SK-N-SH (cell line): ENCODE results near the gene TAF6. TPM values are rescaled to one million over a fixed set of nuclear protein-coding genes. Genes with fewer than 3 reads are reported as not detected.

Experiments
- CTCF ChIA-PET: fragments of 300-600, 350-600 bp; formaldehyde crosslinking; extraction: SDS; loops from one replicate; lab custom pipeline; 2021; lab: Yijun Ruan, JAX
- POLR2A ChIA-PET: fragments of 350-600 bp; sonication (Branson Sonifier 250); formaldehyde crosslinking; extraction: SDS; loops from one replicate; lab custom pipeline; 2020; ENCODE audit warnings: antibody characterized with exemption, inconsistent platforms; lab: Yijun Ruan, JAX
- DNase-seq: peaks from one replicate; pipeline ENCODE4 v3.0.0; 2012
- H2AFZ ChIP-seq: fragments of 200-600 bp; sonication (generic); 2 replicates; pipeline ENCODE4 v1.8.1; 2016; ENCODE audit warnings: antibody characterized with exemption, mild to moderate bottlenecking, low read depth
- H3F3A ChIP-seq: fragments of 200-600 bp; sonication (generic); replicated peaks from 2 replicates; pipeline ENCODE3; 2016; ENCODE audit warnings: antibody characterized with exemption, mild to moderate bottlenecking; ENCODE audit not compliant: insufficient read depth
- H3K27ac ChIP-seq, 2 experiments: fragments of 200-500 bp in 1 of 2; fragments of 200-600 bp in 1 of 2; sonication (Bioruptor generic) in 1 of 2; sonication (generic), shearing (Covaris generic) in 1 of 2; 2 replicates each; pipeline versions ENCODE4 v1.5.1 to v1.6.1; 2014 to 2016; ENCODE audit warnings: low read depth in 2 of 2, inconsistent platforms in 1 of 2, low read length in 1 of 2, mild to moderate bottlenecking in 1 of 2, mixed read lengths in 1 of 2
- H3K27me3 ChIP-seq: fragments of 200-600 bp; sonication (generic), shearing (Covaris generic); 2 replicates; pipeline ENCODE4 v1.6.1; 2016; ENCODE audit warnings: mixed run types; ENCODE audit not compliant: insufficient read depth
- H3K36me3 ChIP-seq, 2 experiments: fragments of 200-500 bp in 1 of 2; fragments of 200-600 bp in 1 of 2; sonication (Bioruptor generic) in 1 of 2; sonication (generic) in 1 of 2; replicated peaks in 1 of 2; 2 replicates each; pipeline versions ENCODE3 to v1.5.1; 2014 to 2016; ENCODE audit warnings: low read length in 1 of 2, mild to moderate bottlenecking in 1 of 2; ENCODE audit not compliant: insufficient read depth in 2 of 2, control insufficient read depth in 1 of 2
- H3K4me1 ChIP-seq, 2 experiments: fragments of 200-500 bp in 1 of 2; fragments of 200-600 bp in 1 of 2; sonication (Bioruptor generic) in 1 of 2; sonication (generic), shearing (Covaris generic) in 1 of 2; 2 replicates each; pipeline versions ENCODE4 v1.5.1 to v1.6.1; 2014 to 2016; ENCODE audit warnings: low read depth in 1 of 2, low read length in 1 of 2, mixed run types in 1 of 2; ENCODE audit not compliant: insufficient read depth in 2 of 2, control insufficient read depth in 1 of 2
- H3K4me2 ChIP-seq: fragments of 200-600 bp; sonication (generic), shearing (Covaris generic); 2 replicates; pipeline ENCODE4 v1.6.1; 2017; ENCODE audit warnings: mixed run types
- H3K4me3 ChIP-seq, 2 experiments: fragments of 200-500 bp in 1 of 2; fragments of 200-600 bp in 1 of 2; sonication (Bioruptor generic) in 1 of 2; sonication (generic), shearing (Covaris generic) in 1 of 2; 2 replicates each; pipeline versions ENCODE4 v1.5.1 to v1.8.1; 2014 to 2016; ENCODE audit warnings: low read depth in 2 of 2, inconsistent platforms in 1 of 2, low read length in 1 of 2, mild to moderate bottlenecking in 1 of 2, mixed read lengths in 1 of 2, moderate library complexity in 1 of 2
- H3K79me2 ChIP-seq: fragments of 200-600 bp; sonication (generic); 2 replicates; pipeline ENCODE4 v1.8.1; 2017; ENCODE audit warnings: mild to moderate bottlenecking; ENCODE audit not compliant: insufficient read depth
- H3K9ac ChIP-seq: fragments of 200-600 bp; sonication (generic); 2 replicates; pipeline ENCODE4 v1.6.1; 2017; ENCODE audit warnings: mixed run types
- H3K9me2 ChIP-seq: fragments of 200-600 bp; sonication (generic); 2 replicates; pipeline ENCODE4 v1.6.1; 2017; ENCODE audit warnings: mixed run types
- H3K9me3 ChIP-seq: fragments of 200-600 bp; sonication (generic); 2 replicates; pipeline ENCODE4 v1.6.1; 2017; ENCODE audit warnings: mixed run types, mild to moderate bottlenecking, moderate library complexity
- H4K20me1 ChIP-seq: fragments of 200-600 bp; sonication (generic); 2 replicates; pipeline ENCODE4 v1.6.1; 2017; ENCODE audit warnings: mild to moderate bottlenecking, mixed run types; ENCODE audit not compliant: insufficient read depth
- CHD2 ChIP-seq: fragments of 150-350 bp; IDR thresholded peaks from 2 replicates; pipeline ENCODE4 v1.6.1; 2018; ENCODE audit warnings: low read length; ENCODE audit not compliant: partially characterized antibody
- ELF1 ChIP-seq: IDR thresholded peaks from 2 replicates; pipeline ENCODE4 v1.4.0; 2012
- EP300 ChIP-seq, 2 experiments: IDR thresholded peaks; 2 replicates each; pipeline versions ENCODE4 v1.4.0 to v1.6.1; 2012; ENCODE audit warnings: borderline replicate concordance in 1 of 2, low read depth in 1 of 2, low read length in 1 of 2
- EZH2phosphoT487 ChIP-seq: fragments of 200-600 bp; sonication (generic); IDR thresholded peaks from 2 replicates; pipeline ENCODE4 v1.6.1; 2017; ENCODE audit warnings: low read depth, mixed run types, mild to moderate bottlenecking, antibody characterized with exemption, moderate library complexity, borderline replicate concordance
- FOSL2 ChIP-seq: IDR thresholded peaks from 2 replicates; pipeline ENCODE4 v1.4.0; 2012; ENCODE audit warnings: low read depth, mild to moderate bottlenecking, moderate library complexity, borderline replicate concordance
- FOXJ3 ChIP-seq: sonication (generic); formaldehyde crosslinking; IDR thresholded peaks from 2 replicates; pipeline ENCODE4 v1.5.1; 2020; ENCODE audit warnings: mild to moderate bottlenecking, missing genetic modification reagents
- FOXM1 ChIP-seq: IDR thresholded peaks from 2 replicates; pipeline ENCODE4 v1.4.0; 2012; ENCODE audit warnings: low read depth, mild to moderate bottlenecking
- GABPA ChIP-seq: IDR thresholded peaks from 2 replicates; pipeline ENCODE4 v1.4.0; 2012; ENCODE audit warnings: low read depth, mild to moderate bottlenecking
- MXI1 ChIP-seq: IDR thresholded peaks from 2 replicates; pipeline ENCODE4 v1.6.1; 2012; ENCODE audit warnings: mild to moderate bottlenecking, low read depth, low read length, improper control_type of control experiment
- NRF1 ChIP-seq: IDR thresholded peaks from 2 replicates; pipeline ENCODE4 v1.6.1; 2012; ENCODE audit warnings: low read depth, mild to moderate bottlenecking, low read length
- POLR2AphosphoS5 ChIP-seq: IDR thresholded peaks from 2 replicates; pipeline ENCODE4 v1.6.1; 2012; ENCODE audit warnings: low read depth, low read length
- RAD21 ChIP-seq: IDR thresholded peaks from 2 replicates; pipeline ENCODE4 v1.6.1; 2012; ENCODE audit warnings: mild to moderate bottlenecking, low read length
- RCOR1 ChIP-seq: fragments of 150-350 bp; IDR thresholded peaks from 2 replicates; pipeline ENCODE4 v1.6.1; 2017; ENCODE audit warnings: antibody characterized with exemption, low read length
- RXRA ChIP-seq: IDR thresholded peaks from 2 replicates; pipeline ENCODE4 v1.4.0; 2012; ENCODE audit warnings: low read depth, mild to moderate bottlenecking, borderline replicate concordance
- TAF1 ChIP-seq: IDR thresholded peaks from 2 replicates; pipeline ENCODE4 v1.6.1; 2012; ENCODE audit warnings: low read depth, mild to moderate bottlenecking, low read length, moderate library complexity, borderline replicate concordance
- TCF12 ChIP-seq: IDR thresholded peaks from 2 replicates; pipeline ENCODE4 v1.4.0; 2012
- YY1 ChIP-seq: IDR thresholded peaks from 2 replicates; pipeline ENCODE4 v1.4.0; 2012; ENCODE audit warnings: low read depth, mild to moderate bottlenecking
- WGBS: methylation state at CpG from one replicate; pipeline ENCODE4 v1.1.6; 2017; ENCODE audit warnings: low lambda C conversion rate; 5-methylcytosine and 5-hydroxymethylcytosine counted together
- polyA plus RNA-seq, 3 experiments: library from polyadenylated mRNA; depleted of rRNA; stranded (reverse); fragments of >200 nt; gene quantifications; 2 replicates each; pipeline ENCODE4 v1.2.3, GENCODE V29; 2012
- TF ChIP-seq, protein P1 (sequence below): IDR thresholded peaks from 2 replicates; pipeline ENCODE4 v1.4.0; 2012; ENCODE audit warnings: low read depth, borderline replicate concordance
- TF ChIP-seq, protein P2 (sequence below): IDR thresholded peaks from 2 replicates; pipeline ENCODE4; 2012
- TF ChIP-seq, protein P3 (sequence below): fragments of 150-350 bp; IDR thresholded peaks from 2 replicates; pipeline ENCODE4 v1.6.1; 2017; ENCODE audit warnings: antibody characterized with exemption, low read length, low read depth, borderline replicate concordance
- TF ChIP-seq, protein P4 (sequence below): fragments of 150-350 bp; IDR thresholded peaks from 2 replicates; pipeline ENCODE4 v1.6.1; 2016; ENCODE audit warnings: mild to moderate bottlenecking, low read depth, low read length

The TAF6 gene
- polyA plus RNA-seq, 1 of the 3 experiments (the other 2 are of a cell fraction): 70.5 TPM

DNA sequence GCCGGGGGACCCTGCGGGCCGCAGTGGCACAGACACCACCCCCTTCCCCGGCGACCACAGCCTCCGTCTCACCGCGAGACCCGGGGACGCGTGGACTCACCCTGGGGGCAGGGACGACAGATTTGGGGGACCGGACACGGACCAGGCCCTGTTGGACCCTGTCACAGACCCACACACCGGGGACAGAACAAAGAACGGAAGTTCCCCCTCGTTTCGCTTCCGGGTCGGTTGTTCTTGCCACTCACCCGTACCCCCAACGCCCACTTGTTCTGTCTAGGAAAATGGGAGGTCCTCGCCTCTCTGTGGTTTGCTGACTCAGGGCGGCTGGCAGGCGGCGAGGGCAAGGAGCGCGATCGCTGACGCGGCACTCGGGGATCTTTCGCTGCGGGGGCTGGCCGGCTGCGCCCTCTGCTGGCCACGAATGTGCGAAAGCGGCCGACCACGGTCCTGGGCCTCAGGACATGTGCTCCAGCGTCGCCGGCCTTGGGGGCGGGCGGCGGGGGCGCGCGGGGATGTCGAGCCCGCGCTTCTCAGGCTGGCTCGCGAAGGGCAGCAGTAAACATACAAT is 37.5 kb downstream of the TAF6 start, which contains the start of gene ZNF3 (continued):
- TF ChIP-seq, protein P1, sequence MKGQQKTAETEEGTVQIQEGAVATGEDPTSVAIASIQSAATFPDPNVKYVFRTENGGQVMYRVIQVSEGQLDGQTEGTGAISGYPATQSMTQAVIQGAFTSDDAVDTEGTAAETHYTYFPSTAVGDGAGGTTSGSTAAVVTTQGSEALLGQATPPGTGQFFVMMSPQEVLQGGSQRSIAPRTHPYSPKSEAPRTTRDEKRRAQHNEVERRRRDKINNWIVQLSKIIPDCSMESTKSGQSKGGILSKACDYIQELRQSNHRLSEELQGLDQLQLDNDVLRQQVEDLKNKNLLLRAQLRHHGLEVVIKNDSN: peak; percentile 44; the same call in 1 of the 2 replicates
- TF ChIP-seq NRF1 (no peak), EZH2phosphoT487 (no peak), FOSL2 (peak; percentile 79; the same call in 1 of the 2 replicates), RXRA (no peak), YY1 (no peak), FOXJ3 (peak; percentile 10; the same call in 1 of the 2 replicates)
- TF ChIP-seq, protein P2, sequence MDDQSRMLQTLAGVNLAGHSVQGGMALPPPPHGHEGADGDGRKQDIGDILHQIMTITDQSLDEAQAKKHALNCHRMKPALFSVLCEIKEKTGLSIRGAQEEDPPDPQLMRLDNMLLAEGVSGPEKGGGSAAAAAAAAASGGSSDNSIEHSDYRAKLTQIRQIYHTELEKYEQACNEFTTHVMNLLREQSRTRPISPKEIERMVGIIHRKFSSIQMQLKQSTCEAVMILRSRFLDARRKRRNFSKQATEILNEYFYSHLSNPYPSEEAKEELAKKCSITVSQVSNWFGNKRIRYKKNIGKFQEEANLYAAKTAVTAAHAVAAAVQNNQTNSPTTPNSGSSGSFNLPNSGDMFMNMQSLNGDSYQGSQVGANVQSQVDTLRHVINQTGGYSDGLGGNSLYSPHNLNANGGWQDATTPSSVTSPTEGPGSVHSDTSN: peak; percentile 96

DNA sequence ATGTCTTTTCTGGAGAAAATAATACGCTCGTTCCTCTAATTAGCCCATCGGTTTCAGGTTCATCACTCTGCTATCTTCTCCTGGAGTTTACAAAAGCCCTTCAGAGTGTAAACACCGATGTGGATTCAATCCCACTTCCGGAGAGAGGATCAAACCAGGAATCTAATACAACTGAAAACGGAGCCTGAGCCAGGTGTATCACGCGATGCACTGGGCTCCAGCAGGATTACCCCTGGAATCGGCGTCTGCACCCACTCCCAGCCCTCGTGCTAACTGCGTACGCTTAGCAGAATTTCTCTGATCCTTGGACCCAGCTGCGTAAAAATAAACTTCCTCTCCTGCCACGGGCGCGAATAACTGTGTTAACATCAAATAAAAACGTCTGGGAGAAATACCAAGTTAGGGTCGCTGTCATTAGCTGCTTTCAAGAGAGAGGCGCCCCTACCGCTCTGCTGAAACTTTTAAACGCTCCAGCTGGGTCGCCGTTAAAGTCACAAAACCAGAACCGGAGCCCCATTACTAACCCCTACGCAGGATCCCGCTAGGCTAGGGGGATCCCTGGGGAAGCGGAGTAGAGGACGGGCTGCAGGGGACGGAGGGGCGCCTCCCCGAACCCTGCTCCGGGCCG is 38.1 kb downstream of the TAF6 start:
- Histone ChIP-seq H3K9me3 (no peaks in the 10 kb centered on the region), H3K9ac (peak overlapping the region; percentile 92), H3K9me2 (no peaks in the 10 kb centered on the region), H4K20me1 (peaks cover 20% of the 10 kb centered on the region; the same call in 1 of the 2 replicates), H3K4me2 (peak overlapping the region; percentile 87), H2AFZ (no peak overlapping the region; the same call in 1 of the 2 replicates), H3K79me2 (peaks cover 55% of the 10 kb centered on the region), H3K4me1 (peaks cover 12 to 13% of the 10 kb centered on the region in 2 experiments; a peak in 3 of 4 replicates), H3K27ac (peak overlapping the region; percentile 76 to 87), H3K36me3 (peaks cover 24 to 44% of the 10 kb centered on the region in 2 experiments), H3K27me3 (no peaks in the 10 kb centered on the region), H3F3A (peaks cover 5% of the 10 kb centered on the region), H3K4me3 (peak overlapping the region; percentile 67 to 94)
- 1% methylated on average over 30 of the region's 34 CpGs for WGBS
- POLR2A ChIA-PET: interaction anchor here (0.9 to 1.4 kb wide), 3 partner anchors 21 to 87 kb away, joined by 3 to 11 read pairs (median 4); partner anchors contain the start of genes AP4M1, MCM7 and ZSCAN21
- CTCF ChIA-PET: interaction anchor here (0.6 to 8.5 kb wide), 16 partner anchors 9 to 163 kb away, joined by 3 to 59 read pairs (median 4); partner anchors contain the start of genes AP4M1, MCM7 and TRIM4
- peak; percentile 72 for DNase-seq
- TF ChIP-seq, protein P3, sequence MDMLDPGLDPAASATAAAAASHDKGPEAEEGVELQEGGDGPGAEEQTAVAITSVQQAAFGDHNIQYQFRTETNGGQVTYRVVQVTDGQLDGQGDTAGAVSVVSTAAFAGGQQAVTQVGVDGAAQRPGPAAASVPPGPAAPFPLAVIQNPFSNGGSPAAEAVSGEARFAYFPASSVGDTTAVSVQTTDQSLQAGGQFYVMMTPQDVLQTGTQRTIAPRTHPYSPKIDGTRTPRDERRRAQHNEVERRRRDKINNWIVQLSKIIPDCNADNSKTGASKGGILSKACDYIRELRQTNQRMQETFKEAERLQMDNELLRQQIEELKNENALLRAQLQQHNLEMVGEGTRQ: no peak
- no peak for TF ChIP-seq GABPA
- peak; percentile 27 for TF ChIP-seq CHD2
- no peak for TF ChIP-seq RAD21
- TF ChIP-seq FOXJ3: 0 out of 2 replicates have a peak, but pooled peaks have one; percentile 6
- TF ChIP-seq RXRA: no peak
- no peak for TF ChIP-seq TCF12
- TF ChIP-seq, protein P4, sequence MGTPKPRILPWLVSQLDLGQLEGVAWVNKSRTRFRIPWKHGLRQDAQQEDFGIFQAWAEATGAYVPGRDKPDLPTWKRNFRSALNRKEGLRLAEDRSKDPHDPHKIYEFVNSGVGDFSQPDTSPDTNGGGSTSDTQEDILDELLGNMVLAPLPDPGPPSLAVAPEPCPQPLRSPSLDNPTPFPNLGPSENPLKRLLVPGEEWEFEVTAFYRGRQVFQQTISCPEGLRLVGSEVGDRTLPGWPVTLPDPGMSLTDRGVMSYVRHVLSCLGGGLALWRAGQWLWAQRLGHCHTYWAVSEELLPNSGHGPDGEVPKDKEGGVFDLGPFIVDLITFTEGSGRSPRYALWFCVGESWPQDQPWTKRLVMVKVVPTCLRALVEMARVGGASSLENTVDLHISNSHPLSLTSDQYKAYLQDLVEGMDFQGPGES: no peak
- no peak for TF ChIP-seq EP300 (IDR thresholded peaks at IDR 0.05; ENCODE audit: borderline replicate concordance in 1 of 2, low read depth in 1 of 2, low read length in 1 of 2)
- TF ChIP-seq RCOR1: no peak
- TF ChIP-seq POLR2AphosphoS5: no peak
- peak; percentile 47; the same call in 1 of the 2 replicates for TF ChIP-seq TAF1
- TF ChIP-seq ELF1: no peak
- no peak for TF ChIP-seq YY1
- TF ChIP-seq, protein P2: no peak
- TF ChIP-seq FOXM1: no peak
- TF ChIP-seq MXI1: peak; percentile 55; the same call in 1 of the 2 replicates
